Breast epithelium (tissue), 3 donors: ENCODE results near the gene DSCAM.

Experiments used
- POLR2A ChIP-seq: fragments of 450-650 bp; IDR thresholded peaks from one replicate; pipeline ENCODE4 v1.6.1; 2016; ENCODE audit warnings: antibody characterized with exemption, mild to moderate bottlenecking, moderate library complexity
- POLR2AphosphoS5 ChIP-seq, 3 donors: sonication (generic); formaldehyde crosslinking; IDR thresholded peaks; one replicate each; pipeline ENCODE4 v1.6.1; 2017; ENCODE audit warnings: antibody characterized with exemption in 3 of 3
- TF ChIP-seq, protein P1 (sequence below), 3 donors: fragments of 450-650 bp; IDR thresholded peaks; one replicate each; pipeline ENCODE4 v1.5.1; 2016 to 2017; ENCODE audit warnings: antibody characterized with exemption in 3 of 3, mild to moderate bottlenecking in 3 of 3, moderate library complexity in 3 of 3

DNA sequence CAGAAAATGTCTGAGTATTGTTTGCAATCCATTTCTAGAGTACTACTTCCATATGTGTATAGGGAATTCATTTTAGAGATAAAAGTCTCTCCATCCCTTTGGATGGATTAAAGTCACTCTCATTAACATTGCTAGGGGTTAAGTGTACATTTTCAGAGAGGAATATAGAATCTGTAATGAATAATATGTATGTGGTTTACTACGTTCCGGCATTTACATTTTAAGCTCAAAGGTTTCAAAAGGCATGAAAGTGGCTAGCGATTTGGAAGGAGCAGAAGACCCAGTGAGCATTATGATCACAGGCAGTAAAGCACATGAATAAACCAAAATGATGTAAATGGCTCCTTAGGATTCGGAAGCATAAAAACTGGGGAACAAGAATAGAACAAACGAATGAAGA, 123.0 kb downstream of the DSCAM start:
- TF ChIP-seq POLR2A (no peak), POLR2AphosphoS5 (IDR thresholded peaks at IDR 0.05) (no peak)
- TF ChIP-seq, protein P1, sequence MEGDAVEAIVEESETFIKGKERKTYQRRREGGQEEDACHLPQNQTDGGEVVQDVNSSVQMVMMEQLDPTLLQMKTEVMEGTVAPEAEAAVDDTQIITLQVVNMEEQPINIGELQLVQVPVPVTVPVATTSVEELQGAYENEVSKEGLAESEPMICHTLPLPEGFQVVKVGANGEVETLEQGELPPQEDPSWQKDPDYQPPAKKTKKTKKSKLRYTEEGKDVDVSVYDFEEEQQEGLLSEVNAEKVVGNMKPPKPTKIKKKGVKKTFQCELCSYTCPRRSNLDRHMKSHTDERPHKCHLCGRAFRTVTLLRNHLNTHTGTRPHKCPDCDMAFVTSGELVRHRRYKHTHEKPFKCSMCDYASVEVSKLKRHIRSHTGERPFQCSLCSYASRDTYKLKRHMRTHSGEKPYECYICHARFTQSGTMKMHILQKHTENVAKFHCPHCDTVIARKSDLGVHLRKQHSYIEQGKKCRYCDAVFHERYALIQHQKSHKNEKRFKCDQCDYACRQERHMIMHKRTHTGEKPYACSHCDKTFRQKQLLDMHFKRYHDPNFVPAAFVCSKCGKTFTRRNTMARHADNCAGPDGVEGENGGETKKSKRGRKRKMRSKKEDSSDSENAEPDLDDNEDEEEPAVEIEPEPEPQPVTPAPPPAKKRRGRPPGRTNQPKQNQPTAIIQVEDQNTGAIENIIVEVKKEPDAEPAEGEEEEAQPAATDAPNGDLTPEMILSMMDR (IDR thresholded peaks at IDR 0.05) = no peak
